IMR-90 (cell line): ENCODE measurements around the gene TBC1D32.

ENCODE experiments used
- BHLHE40 ChIP-seq: fragments of 150-350 bp; IDR thresholded peaks from 2 replicates; pipeline ENCODE4 v1.6.1; 2016; ENCODE audit warnings: mild to moderate bottlenecking, low read depth, low read length
- CEBPB ChIP-seq: IDR thresholded peaks from 2 replicates; pipeline ENCODE4 v1.6.1; 2012; ENCODE audit warnings: low read depth, low read length, improper control_type of control experiment
- CTCF ChIP-seq: conservative IDR thresholded peaks from 2 replicates; pipeline ENCODE4 v1.5.1; 2012; ENCODE audit warnings: mild to moderate bottlenecking, low read depth, low read length, improper control_type of control experiment
- FOS ChIP-seq: fragments of 150-350 bp; IDR thresholded peaks from 2 replicates; pipeline ENCODE4 v1.6.1; 2016; ENCODE audit warnings: low read depth, low read length
- MAZ ChIP-seq: IDR thresholded peaks from 2 replicates; pipeline ENCODE4 v1.6.1; 2012; ENCODE audit warnings: low read depth, mild to moderate bottlenecking, low read length, improper control_type of control experiment, moderate library complexity, borderline replicate concordance
- MXI1 ChIP-seq: IDR thresholded peaks from 2 replicates; pipeline ENCODE4 v1.6.1; 2012; ENCODE audit warnings: low read depth, mild to moderate bottlenecking, low read length, moderate library complexity, borderline replicate concordance
- POLR2A ChIP-seq: IDR thresholded peaks from 2 replicates; pipeline ENCODE4 v1.6.1; 2012; ENCODE audit warnings: mild to moderate bottlenecking, low read depth, low read length
- RAD21 ChIP-seq: IDR thresholded peaks from 2 replicates; pipeline ENCODE4 v1.6.1; 2012; ENCODE audit warnings: low read length, improper control_type of control experiment
- RCOR1 ChIP-seq: IDR thresholded peaks from 2 replicates; pipeline ENCODE4 v1.6.1; 2012; ENCODE audit warnings: mild to moderate bottlenecking, low read length, improper control_type of control experiment; ENCODE audit not compliant: insufficient replicate concordance
- SMC3 ChIP-seq: fragments of 150-350 bp; IDR thresholded peaks from 2 replicates; pipeline ENCODE4 v1.6.1; 2016; ENCODE audit warnings: low read depth, mild to moderate bottlenecking, antibody characterized with exemption, low read length, moderate library complexity
- USF2 ChIP-seq: fragments of 150-350 bp; IDR thresholded peaks from 2 replicates; pipeline ENCODE4 v1.6.1; 2017; ENCODE audit warnings: mild to moderate bottlenecking, antibody characterized with exemption, low read length, low read depth

- TF ChIP-seq RAD21 (no peak), CTCF (no peak), POLR2A (no peak), MXI1 (no peak), SMC3 (no peak), USF2 (no peak), RCOR1 (no peak), MAZ (no peak), BHLHE40 (no peak), CEBPB (no peak), FOS (no peak)
Observed at GRCh38 chr6:121333196-121333595, 1.1 kb downstream of the TBC1D32 start.
